ENCODE results near the gene SPAG5. TPM values are rescaled to one million over a fixed set of nuclear protein-coding genes. Genes with fewer than 3 reads are reported as not detected.

SPAG5 gene, protein sequence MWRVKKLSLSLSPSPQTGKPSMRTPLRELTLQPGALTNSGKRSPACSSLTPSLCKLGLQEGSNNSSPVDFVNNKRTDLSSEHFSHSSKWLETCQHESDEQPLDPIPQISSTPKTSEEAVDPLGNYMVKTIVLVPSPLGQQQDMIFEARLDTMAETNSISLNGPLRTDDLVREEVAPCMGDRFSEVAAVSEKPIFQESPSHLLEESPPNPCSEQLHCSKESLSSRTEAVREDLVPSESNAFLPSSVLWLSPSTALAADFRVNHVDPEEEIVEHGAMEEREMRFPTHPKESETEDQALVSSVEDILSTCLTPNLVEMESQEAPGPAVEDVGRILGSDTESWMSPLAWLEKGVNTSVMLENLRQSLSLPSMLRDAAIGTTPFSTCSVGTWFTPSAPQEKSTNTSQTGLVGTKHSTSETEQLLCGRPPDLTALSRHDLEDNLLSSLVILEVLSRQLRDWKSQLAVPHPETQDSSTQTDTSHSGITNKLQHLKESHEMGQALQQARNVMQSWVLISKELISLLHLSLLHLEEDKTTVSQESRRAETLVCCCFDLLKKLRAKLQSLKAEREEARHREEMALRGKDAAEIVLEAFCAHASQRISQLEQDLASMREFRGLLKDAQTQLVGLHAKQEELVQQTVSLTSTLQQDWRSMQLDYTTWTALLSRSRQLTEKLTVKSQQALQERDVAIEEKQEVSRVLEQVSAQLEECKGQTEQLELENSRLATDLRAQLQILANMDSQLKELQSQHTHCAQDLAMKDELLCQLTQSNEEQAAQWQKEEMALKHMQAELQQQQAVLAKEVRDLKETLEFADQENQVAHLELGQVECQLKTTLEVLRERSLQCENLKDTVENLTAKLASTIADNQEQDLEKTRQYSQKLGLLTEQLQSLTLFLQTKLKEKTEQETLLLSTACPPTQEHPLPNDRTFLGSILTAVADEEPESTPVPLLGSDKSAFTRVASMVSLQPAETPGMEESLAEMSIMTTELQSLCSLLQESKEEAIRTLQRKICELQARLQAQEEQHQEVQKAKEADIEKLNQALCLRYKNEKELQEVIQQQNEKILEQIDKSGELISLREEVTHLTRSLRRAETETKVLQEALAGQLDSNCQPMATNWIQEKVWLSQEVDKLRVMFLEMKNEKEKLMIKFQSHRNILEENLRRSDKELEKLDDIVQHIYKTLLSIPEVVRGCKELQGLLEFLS
- 10 to 100 TPM; 18.0 to 19.6 (median 19.3) TPM for total RNA-seq
- 5.7 TPM for total RNA-seq (2013)

GRCh38 chr17:28598799-28599310 is at the start of gene SPAG5:
TSS of gene SPAG5 (minus strand) at chr17:28599025. CDS start at chr17:28598946, 79 bp downstream.
- H3K4me1 Mint-ChIP-seq, result peaks cover 22 to 23% of the 10 kb centered on the region in 2 donors
- Histone ChIP-seq H3K36me3 (ENCODE audit: control insufficient read depth, insufficient read depth, low read length) (no peaks in the 10 kb centered on the region), H3K9me3 (ENCODE audit: control insufficient read depth, insufficient read depth, low read length) (no peaks in the 10 kb centered on the region), H3K4me3 (ENCODE audit: low read length) (peak within 1 kb of the TSS; percentile 71), H3K4me1 (ENCODE audit: control insufficient read depth, insufficient read depth, low read length) (peaks cover 19% of the 10 kb centered on the region), H3K27me3 (ENCODE audit: control insufficient read depth, insufficient read depth, low read length) (no peaks in the 10 kb centered on the region), H3K27ac (ENCODE audit: low read length) (peak within 1 kb of the TSS; percentile 95)
- intact Hi-C loops (cut with micrococcal nuclease), result loop anchor here (1.0 to 5.0 kb wide), 2 partner anchors 23 to 107 kb away; partner anchors contain the start of gene ALDOC
- no peaks in the 10 kb centered on the region for H3K36me3 Mint-ChIP-seq
- H3K4me3 Mint-ChIP-seq, result peak within 1 kb of the TSS; percentile 94
- H3K27me3 Mint-ChIP-seq (ENCODE audit: low read depth in 2 of 2), result no peaks in the 10 kb centered on the region
- ATAC-seq (peak; percentile 89 to 99 (median 93)), DNase-seq (peak; percentile 96 to 97)
- WGBS (ENCODE audit: insufficient coverage), result under 1% methylated on average over 44 of the region's 44 CpGs
- peak within 1 kb of the TSS; percentile 95 to 98 for H3K27ac Mint-ChIP-seq
- no peaks in the 10 kb centered on the region for H3K9me3 Mint-ChIP-seq
- no peak for TF ChIP-seq CTCF (IDR thresholded peaks at IDR 0.05)

DNA sequence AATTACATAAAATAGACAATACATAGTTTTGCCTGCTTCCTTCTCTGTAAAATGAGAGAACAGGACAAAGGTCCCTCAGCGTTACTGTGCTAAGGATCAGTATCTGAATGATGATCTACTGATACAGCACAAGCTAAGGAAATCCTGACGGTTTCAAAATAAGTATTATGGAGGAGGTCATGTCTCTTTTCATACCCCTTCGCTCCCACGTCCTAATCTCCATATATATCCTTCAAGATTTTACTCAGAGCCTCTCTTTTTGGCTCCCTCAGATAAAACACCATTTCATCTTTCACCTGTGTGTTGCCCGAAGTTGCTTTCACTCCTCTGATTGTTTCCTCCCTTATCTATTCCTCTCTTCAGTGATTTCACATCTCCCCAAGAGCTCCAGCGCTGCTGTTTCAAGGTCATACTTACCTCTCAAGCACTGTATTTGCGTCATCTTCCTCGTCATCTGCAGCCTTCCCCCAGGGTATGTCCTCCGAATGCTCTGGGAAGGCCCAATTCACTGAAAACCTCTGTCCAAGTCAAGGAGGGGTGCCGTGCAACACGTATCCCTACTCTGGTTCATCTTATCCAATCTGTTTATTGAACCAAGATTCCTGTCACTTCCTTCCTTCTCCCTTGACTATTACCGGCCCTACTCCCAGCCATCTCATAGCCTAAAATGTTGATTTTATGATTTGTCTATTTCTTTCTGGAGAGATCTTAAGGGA is 47.4 kb upstream of the SPAG5 start:
- Mint-ChIP-seq H3K9me3 (no peaks in the 10 kb centered on the region), H3K4me1 (peaks cover 36 to 38% of the 10 kb centered on the region in 2 donors), H3K27me3 (ENCODE audit: low read depth in 2 of 2) (no peaks in the 10 kb centered on the region), H3K36me3 (no peaks in the 10 kb centered on the region), H3K4me3 (peak overlapping the region; percentile 98), H3K27ac (peak overlapping the region; percentile 92 to 98)
- Histone ChIP-seq H3K27me3 (ENCODE audit: control insufficient read depth, insufficient read depth, low read length) (no peaks in the 10 kb centered on the region), H3K27ac (ENCODE audit: low read length) (peak overlapping the region; percentile 98), H3K36me3 (ENCODE audit: control insufficient read depth, insufficient read depth, low read length) (peaks cover 30% of the 10 kb centered on the region), H3K4me1 (ENCODE audit: control insufficient read depth, insufficient read depth, low read length) (peaks cover 36% of the 10 kb centered on the region), H3K9me3 (ENCODE audit: control insufficient read depth, insufficient read depth, low read length) (no peaks in the 10 kb centered on the region), H3K4me3 (ENCODE audit: low read length) (no peak overlapping the region)
- intact Hi-C loops (cut with micrococcal nuclease), result loop anchor here (1.0 to 5.0 kb wide), 3 partner anchors 15 to 256 kb away; partner anchors contain the start of genes DHRS13 and SDF2
- ATAC-seq, result no peak
- no peak for TF ChIP-seq CTCF (IDR thresholded peaks at IDR 0.05)
- peak in 1 of 2 donors; percentile 39 for DNase-seq
- 82% methylated on average over 10 of the region's 12 CpGs for WGBS (ENCODE audit: insufficient coverage)

DNA sequence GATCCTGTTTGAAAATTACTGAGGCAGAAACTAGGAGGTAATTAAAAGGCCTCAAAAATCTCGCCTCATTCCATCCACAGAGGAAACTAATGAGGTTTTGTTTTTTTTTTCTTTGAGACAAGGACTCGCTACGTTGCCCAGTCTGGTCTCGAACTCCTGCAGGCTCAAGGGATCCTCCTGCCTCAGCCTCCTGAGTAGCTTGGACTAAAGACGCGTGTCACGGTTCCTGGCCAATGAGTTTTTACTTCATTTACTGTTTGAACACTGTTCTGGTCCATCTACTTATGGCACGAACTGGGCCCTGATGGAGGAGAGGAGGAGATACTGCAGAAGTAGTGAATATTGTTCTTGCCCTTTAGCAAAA is 46.7 kb upstream of the SPAG5 start:
- Histone ChIP-seq H3K4me3 (ENCODE audit: low read length) (peak overlapping the region; percentile 82), H3K27ac (ENCODE audit: low read length) (peak overlapping the region; percentile 98), H3K36me3 (ENCODE audit: control insufficient read depth, insufficient read depth, low read length) (peaks cover 30% of the 10 kb centered on the region), H3K27me3 (ENCODE audit: control insufficient read depth, insufficient read depth, low read length) (no peaks in the 10 kb centered on the region), H3K9me3 (ENCODE audit: control insufficient read depth, insufficient read depth, low read length) (no peaks in the 10 kb centered on the region), H3K4me1 (ENCODE audit: control insufficient read depth, insufficient read depth, low read length) (peaks cover 36% of the 10 kb centered on the region)
- peaks cover 1% of the 10 kb centered on the region for H3K36me3 Mint-ChIP-seq
- intact Hi-C loops (cut with micrococcal nuclease), result loop anchor here (2.0 to 5.0 kb wide), 2 partner anchors 73 to 257 kb away; partner anchors contain the start of genes DHRS13 and RPL23A
- WGBS (ENCODE audit: insufficient coverage), result 29% methylated on average over 6 of the region's 8 CpGs
- no peaks in the 10 kb centered on the region for H3K9me3 Mint-ChIP-seq
- no peak for TF ChIP-seq CTCF (IDR thresholded peaks at IDR 0.05)
- H3K27me3 Mint-ChIP-seq (ENCODE audit: low read depth in 2 of 2), result no peaks in the 10 kb centered on the region
- DNase-seq (no peak), ATAC-seq (no peak)
- H3K4me1 Mint-ChIP-seq, result peaks cover 36 to 38% of the 10 kb centered on the region in 2 donors
- peak overlapping the region; percentile 98 for H3K4me3 Mint-ChIP-seq
- H3K27ac Mint-ChIP-seq, result peak overlapping the region; percentile 92 to 98
